Fibroblast of skin of scalp (primary cell): ENCODE data around the gene PRAMEF20.

Source experiments
- DNase-seq: peaks from one replicate; pipeline ENCODE4 v3.0.0-alpha.2; 2013

PRAMEF20 gene

DNA sequence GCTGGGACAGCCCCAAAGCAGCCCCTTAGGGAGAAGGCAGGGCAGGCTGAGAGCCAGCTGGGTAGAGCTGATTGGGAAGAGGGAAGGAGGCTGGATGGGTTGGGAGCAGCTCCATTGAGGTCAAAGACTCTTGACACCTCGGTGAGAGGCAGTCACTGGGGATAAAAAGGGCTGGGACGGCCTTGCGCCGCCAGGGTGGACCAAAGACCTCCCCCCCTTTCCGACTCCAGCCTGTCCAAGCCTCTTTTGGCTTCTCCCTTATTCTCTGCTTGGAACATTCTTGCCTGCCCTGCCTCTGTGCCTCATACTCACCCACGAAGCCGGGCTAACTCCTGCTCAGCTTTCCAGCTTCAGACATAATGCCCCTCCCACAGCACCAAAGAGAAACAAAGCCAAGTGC, 52.4 kb downstream of the PRAMEF20 start:
- no peak for DNase-seq

DNA sequence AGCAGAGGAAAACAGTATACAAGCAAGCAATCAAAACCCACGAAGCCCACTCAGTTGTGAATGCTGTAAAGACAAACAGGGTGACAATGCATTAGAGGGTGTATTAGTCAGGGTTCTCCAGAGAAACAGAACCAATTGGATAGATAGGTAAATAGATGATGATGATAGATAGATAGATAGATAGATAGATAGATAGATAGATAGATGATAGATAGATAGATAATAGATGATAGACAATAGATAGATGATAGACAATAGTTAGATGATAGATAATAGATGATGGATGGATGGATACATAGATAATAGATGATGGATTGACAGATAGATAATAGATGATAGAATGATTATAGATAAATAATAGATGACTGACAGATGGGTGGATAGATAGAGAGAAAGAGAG, 55.3 kb downstream of the PRAMEF20 start:
- no peak for DNase-seq

DNA sequence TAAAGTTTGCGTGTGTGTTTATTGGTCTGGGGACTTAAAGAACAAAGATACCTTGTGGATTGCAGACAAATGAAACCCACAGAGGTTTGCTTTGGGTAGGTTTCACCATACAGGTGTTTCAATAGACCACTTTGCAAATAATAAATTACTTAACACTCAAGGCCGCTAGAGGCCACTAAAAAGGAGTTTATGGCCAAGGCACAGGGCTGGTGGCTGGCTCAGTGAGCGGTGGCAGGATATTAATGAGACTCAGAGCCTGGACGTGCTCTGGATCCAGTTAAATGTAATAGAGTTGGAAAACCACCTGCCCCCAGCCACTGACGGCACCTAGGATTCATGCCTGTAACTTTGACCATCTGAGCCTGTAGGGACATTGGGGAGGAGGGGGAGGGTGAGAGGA, 59.1 kb downstream of the PRAMEF20 start:
- DNase-seq, result no peak
